GM12872 (cell line): ENCODE results near the gene DCC.

Experiments used
- TF ChIP-seq, protein P1 (sequence below): IDR thresholded peaks from 3 replicates; pipeline ENCODE4 v1.5.1; 2011; ENCODE audit warnings: low read depth, mild to moderate bottlenecking, low read length, moderate library complexity; ENCODE audit not compliant: insufficient read depth

Gene DCC

DNA sequence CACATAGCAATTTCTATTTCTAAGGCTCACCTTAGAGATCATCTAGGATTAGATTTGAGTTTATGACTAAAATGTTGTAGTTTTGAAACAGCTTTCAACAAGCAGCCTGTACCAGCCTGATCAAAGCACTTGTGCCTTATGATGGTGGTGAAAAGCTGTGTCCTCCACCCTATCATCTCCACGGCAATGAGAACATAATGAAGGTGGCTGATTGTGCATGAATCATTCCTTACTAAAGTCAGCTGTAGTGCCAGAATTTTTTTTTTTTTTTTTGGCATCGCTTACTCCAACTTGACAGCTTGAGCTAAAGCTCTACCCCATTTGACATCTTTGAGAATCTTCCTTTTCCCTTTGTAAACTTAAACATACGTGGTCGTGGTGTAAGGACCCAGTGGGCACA lies 86.0 kb downstream of the DCC start:
- TF ChIP-seq, protein P1, sequence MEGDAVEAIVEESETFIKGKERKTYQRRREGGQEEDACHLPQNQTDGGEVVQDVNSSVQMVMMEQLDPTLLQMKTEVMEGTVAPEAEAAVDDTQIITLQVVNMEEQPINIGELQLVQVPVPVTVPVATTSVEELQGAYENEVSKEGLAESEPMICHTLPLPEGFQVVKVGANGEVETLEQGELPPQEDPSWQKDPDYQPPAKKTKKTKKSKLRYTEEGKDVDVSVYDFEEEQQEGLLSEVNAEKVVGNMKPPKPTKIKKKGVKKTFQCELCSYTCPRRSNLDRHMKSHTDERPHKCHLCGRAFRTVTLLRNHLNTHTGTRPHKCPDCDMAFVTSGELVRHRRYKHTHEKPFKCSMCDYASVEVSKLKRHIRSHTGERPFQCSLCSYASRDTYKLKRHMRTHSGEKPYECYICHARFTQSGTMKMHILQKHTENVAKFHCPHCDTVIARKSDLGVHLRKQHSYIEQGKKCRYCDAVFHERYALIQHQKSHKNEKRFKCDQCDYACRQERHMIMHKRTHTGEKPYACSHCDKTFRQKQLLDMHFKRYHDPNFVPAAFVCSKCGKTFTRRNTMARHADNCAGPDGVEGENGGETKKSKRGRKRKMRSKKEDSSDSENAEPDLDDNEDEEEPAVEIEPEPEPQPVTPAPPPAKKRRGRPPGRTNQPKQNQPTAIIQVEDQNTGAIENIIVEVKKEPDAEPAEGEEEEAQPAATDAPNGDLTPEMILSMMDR, result no peak

DNA sequence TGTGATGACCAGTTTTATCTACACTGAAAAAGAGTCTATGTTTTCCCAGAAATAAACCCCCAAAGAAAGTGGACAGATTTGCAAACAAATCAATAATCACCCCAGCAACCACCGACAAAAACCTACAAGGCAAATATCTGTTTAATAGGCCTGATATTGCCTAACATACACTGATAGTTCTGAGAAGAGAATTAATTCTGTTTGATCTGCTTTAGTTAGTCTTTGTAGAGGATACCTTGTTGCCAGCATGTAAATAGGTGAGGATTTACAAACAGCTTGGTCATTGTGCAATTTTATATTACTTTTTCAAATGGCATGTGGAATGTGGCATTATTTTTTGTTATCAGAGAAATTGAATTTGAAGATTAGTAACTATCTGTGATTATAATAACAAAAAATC lies 86.5 kb downstream of the DCC start:
- TF ChIP-seq, protein P1, result no peak

DNA sequence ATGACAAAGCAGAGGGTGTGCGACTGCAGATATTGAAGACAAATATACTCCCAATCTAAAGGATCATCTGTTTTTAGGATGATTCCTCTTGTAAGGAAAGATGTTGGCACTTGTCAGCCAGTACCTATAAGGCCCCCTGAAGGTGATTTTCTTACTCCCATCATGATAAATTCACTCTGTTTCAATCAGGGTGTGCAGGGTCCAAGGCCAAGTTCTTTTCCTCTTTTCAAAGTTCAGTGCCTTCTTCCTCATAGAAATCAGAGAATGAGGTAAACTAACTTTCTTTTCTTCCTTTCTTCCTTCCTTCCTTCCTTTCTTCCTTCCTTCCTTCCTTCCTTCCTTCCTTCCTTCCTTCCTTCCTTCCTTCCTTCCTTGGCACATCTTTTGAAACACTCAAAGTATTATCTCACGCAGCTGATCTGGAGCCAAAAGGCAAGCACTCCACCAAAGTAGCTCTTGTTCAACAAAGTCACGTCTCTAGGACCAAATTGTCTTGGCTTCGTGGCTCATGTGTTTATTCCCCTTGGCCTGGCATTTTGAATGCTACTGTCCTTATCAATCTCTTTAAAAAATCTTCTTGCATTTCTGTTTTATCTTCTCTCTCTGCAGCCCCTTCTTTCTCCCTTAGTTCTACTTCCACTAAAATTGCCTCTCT lies 87.7 kb downstream of the DCC start:
- TF ChIP-seq, protein P1, result no peak

GRCh38 chr18:52431683-52432082 lies 91.7 kb downstream of the DCC start:
- TF ChIP-seq, protein P1, result no peak

- TF ChIP-seq, protein P1, result no peak
Measured at GRCh38 chr18:52433797-52434196, 93.8 kb downstream of the DCC start.

DNA sequence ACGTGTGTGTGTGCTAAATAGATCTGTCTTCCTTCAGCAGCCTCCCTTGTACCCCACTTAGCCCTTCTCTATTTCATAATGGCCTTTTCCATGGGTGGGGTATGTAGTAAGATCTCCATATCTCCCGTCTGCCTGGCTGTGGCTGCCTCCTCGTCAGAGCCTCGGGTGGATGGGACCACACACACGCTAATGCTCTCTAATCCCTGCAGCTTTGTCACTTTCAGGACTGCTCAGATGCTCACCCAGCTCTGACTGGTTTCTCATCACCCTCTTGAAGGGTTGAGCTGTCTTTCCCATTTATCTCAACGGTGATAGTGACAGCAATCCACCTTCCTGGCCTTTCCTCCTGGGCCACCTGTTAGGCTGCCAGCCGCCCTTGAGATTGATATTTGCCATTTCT lies 95.3 kb downstream of the DCC start:
- TF ChIP-seq, protein P1, result no peak

DNA sequence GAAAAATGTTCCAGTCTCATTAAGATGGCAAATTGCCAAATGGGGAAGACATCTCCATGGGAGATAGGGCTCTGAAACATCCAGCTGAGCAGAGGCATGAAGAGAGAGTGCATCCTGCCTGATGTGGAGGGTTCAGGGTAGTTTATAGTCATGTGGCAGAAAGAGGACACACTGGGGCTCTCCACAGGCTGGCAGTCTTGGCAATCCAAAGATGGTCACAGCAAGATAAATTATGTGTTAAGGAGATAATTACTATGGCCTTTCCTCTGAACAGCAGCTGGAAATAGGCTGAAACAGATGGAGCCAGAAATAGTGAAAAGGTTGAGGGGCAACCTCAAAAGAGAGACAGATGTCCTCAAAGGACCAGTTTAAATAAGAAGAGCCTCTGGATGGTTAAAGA lies 97.2 kb downstream of the DCC start:
- TF ChIP-seq, protein P1, result no peak
